Breast epithelium (tissue), 3 donors: ENCODE data around the gene URB1.

Experiments used
- CTCF ChIP-seq, 3 donors: fragments of 450-650 bp; IDR thresholded peaks; one replicate each; pipeline ENCODE4 v1.5.1; 2016 to 2017; ENCODE audit warnings: antibody characterized with exemption in 3 of 3, mild to moderate bottlenecking in 3 of 3, moderate library complexity in 3 of 3
- POLR2A ChIP-seq: fragments of 450-650 bp; IDR thresholded peaks from one replicate; pipeline ENCODE4 v1.6.1; 2016; ENCODE audit warnings: antibody characterized with exemption, mild to moderate bottlenecking, moderate library complexity

DNA sequence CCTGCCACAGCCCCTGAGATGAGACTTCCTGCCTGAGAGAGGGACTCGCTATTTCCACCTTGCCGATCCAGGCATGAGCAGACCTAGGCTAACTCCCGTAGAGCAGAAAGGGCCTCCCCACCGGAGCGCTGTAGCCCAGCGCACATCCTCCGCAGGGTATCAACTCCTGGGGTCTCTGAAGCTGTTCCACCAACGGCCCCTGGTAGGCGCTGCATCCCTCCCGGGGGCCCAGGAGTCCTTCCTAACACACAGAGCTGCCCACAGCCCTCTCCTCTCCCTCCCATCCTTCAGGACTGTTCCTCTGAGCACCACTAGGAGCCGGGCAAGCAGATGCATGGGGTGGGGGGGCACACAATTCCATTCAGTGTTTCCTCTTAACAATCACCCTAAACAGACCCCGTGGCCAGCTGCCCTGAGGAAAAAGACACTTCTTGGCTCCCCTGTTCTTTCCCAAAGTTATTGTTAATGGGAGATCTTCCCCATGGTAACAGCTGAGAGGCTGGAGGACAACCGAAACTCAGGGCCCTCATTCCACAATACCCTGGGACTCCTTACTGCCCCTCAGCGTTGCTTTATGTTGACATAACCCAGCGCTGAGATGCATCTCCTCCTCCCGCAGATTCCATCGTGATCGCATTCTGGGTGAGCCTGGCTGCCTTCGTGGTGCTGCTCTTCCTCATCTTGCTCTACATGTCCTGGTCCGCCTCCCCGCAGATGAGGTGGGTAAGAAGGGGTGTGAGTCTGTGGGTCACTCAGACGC lies 86.6 kb downstream of the URB1 start:
- TF ChIP-seq CTCF (IDR thresholded peaks at IDR 0.05) (no peak), POLR2A (no peak)
